GM12878 (cell line): ENCODE data around the gene PITRM1. TPM values are rescaled to one million over a fixed set of nuclear protein-coding genes. Genes with fewer than 3 reads are reported as not detected.

ENCODE experiments used
- ATAC-seq: fragments of 200-7000 bp; cut with Tn5 transposase; 3 replicates; pipeline ENCODE4 v1.9.1; 2020; ENCODE audit warnings: mild to moderate bottlenecking, moderate library complexity
- BruUV-seq: library from RNA; stranded (reverse); fragments of 400-500 nt; replicated peaks from 2 replicates; lab custom pipeline; 2021; lab: Mats Ljungman, UMichigan
- CTCF ChIA-PET: fragments of 300-600 bp; sonication (Branson Sonifier 250); formaldehyde crosslinking; extraction: SDS; loops from one replicate; lab custom pipeline; 2021; ENCODE audit warnings: inconsistent platforms; lab: Yijun Ruan, JAX
- POLR2A ChIA-PET: fragments of 350-600 bp; formaldehyde crosslinking; extraction: SDS; loops from one replicate; lab custom pipeline; 2021; ENCODE audit warnings: inconsistent platforms; lab: Charles Lee
- RAD21 ChIA-PET: fragments of 300-600 bp; sonication (Branson Sonifier 250); formaldehyde crosslinking; loops from one replicate; lab custom pipeline; 2023; ENCODE audit warnings: antibody characterized with exemption; ENCODE audit not compliant: unreplicated experiment; lab: Charles Lee
- SMC1A ChIA-PET: fragments of 300-600 bp; sonication (Branson Sonifier 250); formaldehyde crosslinking; loops from one replicate; lab custom pipeline; 2023; ENCODE audit not compliant: unreplicated experiment, uncharacterized antibody; lab: Charles Lee
- DNase-seq: peaks from one replicate; pipeline ENCODE4 v3.0.0-alpha.2; 2011; ENCODE audit warnings: low read depth, low spot score
- FAIRE-seq: peaks from 3 replicates; lab custom pipeline; 2011; peaks lifted over from hg19 to GRCh38; lab: Jason Lieb, UNC
- H2AFZ ChIP-seq: 2 replicates; pipeline ENCODE4 v1.6.0; 2011; ENCODE audit warnings: low read depth, low read length, control low read depth; ENCODE audit not compliant: control insufficient read depth
- H3K27ac ChIP-seq: 2 replicates; pipeline ENCODE4 v1.5.1; 2011; ENCODE audit warnings: control low read depth; ENCODE audit not compliant: control insufficient read depth, insufficient read depth
- H3K27me3 ChIP-seq, 2 experiments: replicated peaks in 1 of 2; 2 replicates each; pipeline versions ENCODE4 v1.6.0 to v1.6.1; 2011; ENCODE audit warnings: low read length in 1 of 2; ENCODE audit not compliant: control insufficient read depth in 2 of 2, insufficient read depth in 2 of 2
- H3K36me3 ChIP-seq, 2 experiments: 2 replicates each; pipeline ENCODE4 v1.5.1; 2011; ENCODE audit warnings: low read length in 1 of 2; ENCODE audit not compliant: control insufficient read depth in 2 of 2, insufficient read depth in 2 of 2
- H3K4me1 ChIP-seq: 2 replicates; pipeline ENCODE4 v1.6.1; 2011; ENCODE audit warnings: mild to moderate bottlenecking, low read length, moderate library complexity, mixed read lengths; ENCODE audit not compliant: control insufficient read depth, insufficient read depth
- H3K4me2 ChIP-seq: 2 replicates; pipeline ENCODE4 v1.6.0; 2011; ENCODE audit warnings: control low read depth; ENCODE audit not compliant: control insufficient read depth, insufficient read depth
- H3K4me3 ChIP-seq: fragments of 200-600 bp; sonication (generic); 2 replicates; pipeline ENCODE4 v1.5.1; 2016
- H3K79me2 ChIP-seq: 2 replicates; pipeline ENCODE4 v1.6.0; 2011; ENCODE audit warnings: low read length; ENCODE audit not compliant: control insufficient read depth, insufficient read depth
- H3K9ac ChIP-seq: 2 replicates; pipeline ENCODE4 v1.8.0; 2011; ENCODE audit warnings: low read length, control low read depth, mixed read lengths; ENCODE audit not compliant: control insufficient read depth, insufficient read depth
- H3K9me3 ChIP-seq: replicated peaks from 3 replicates; pipeline ENCODE4 v1.5.1; 2011; ENCODE audit warnings: mild to moderate bottlenecking, low read length; ENCODE audit not compliant: control insufficient read depth, insufficient read depth
- H4K20me1 ChIP-seq: 2 replicates; pipeline ENCODE4 v1.6.0; 2011; ENCODE audit not compliant: control insufficient read depth, insufficient read depth
- ATF7 ChIP-seq: fragments of 450-650 bp; IDR thresholded peaks from 2 replicates; pipeline ENCODE4 v1.6.1; 2016; ENCODE audit warnings: low read depth, mild to moderate bottlenecking
- BCL11A ChIP-seq: IDR thresholded peaks from 2 replicates; pipeline ENCODE4 v1.6.1; 2011; ENCODE audit warnings: low read depth, low read length
- BHLHE40 ChIP-seq, 2 experiments: fragments of 450-650 bp in 1 of 2; IDR thresholded peaks; 2 replicates each; pipeline ENCODE4 v1.6.1; 2011 to 2017; ENCODE audit warnings: low read depth in 2 of 2, borderline replicate concordance in 1 of 2, improper control_type of control experiment in 1 of 2, low read length in 1 of 2, mild to moderate bottlenecking in 1 of 2
- ELK1 ChIP-seq: IDR thresholded peaks from 2 replicates; pipeline ENCODE4 v1.6.1; 2012; ENCODE audit warnings: low read depth, low read length, improper control_type of control experiment
- FOXM1 ChIP-seq: IDR thresholded peaks from 2 replicates; pipeline ENCODE4 v1.6.1; 2012; ENCODE audit warnings: low read depth, mild to moderate bottlenecking, inconsistent platforms, low read length, moderate library complexity
- GATAD2B ChIP-seq: fragments of 450-650 bp; conservative IDR thresholded peaks from 2 replicates; pipeline ENCODE4 v1.6.1; 2017; ENCODE audit warnings: low read depth, mild to moderate bottlenecking, moderate library complexity
- IKZF1 ChIP-seq: fragments of 450-650 bp; conservative IDR thresholded peaks from 2 replicates; pipeline ENCODE4 v1.6.1; 2017; ENCODE audit warnings: antibody characterized with exemption, mild to moderate bottlenecking
- JUNB ChIP-seq: IDR thresholded peaks from 2 replicates; pipeline ENCODE4 v1.6.1; 2016; ENCODE audit warnings: antibody characterized with exemption, mild to moderate bottlenecking
- KDM1A ChIP-seq: fragments of 200-600 bp; sonication (generic); IDR thresholded peaks from 2 replicates; pipeline ENCODE4 v1.6.1; 2016; ENCODE audit warnings: borderline replicate concordance
- MEF2A ChIP-seq: IDR thresholded peaks from 2 replicates; pipeline ENCODE4 v1.6.1; 2011; ENCODE audit warnings: low read depth, mild to moderate bottlenecking, low read length, moderate library complexity; ENCODE audit not compliant: insufficient read depth
- MEF2B ChIP-seq: fragments of 450-650 bp; IDR thresholded peaks from 2 replicates; pipeline ENCODE4 v1.6.1; 2018; ENCODE audit warnings: mild to moderate bottlenecking, moderate library complexity; ENCODE audit not compliant: partially characterized antibody, poor library complexity, severe bottlenecking
- PAX5 ChIP-seq: IDR thresholded peaks from 2 replicates; pipeline ENCODE4 v1.6.1; 2011; ENCODE audit warnings: low read depth, low read length, borderline replicate concordance
- PML ChIP-seq: IDR thresholded peaks from 2 replicates; pipeline ENCODE4 v1.6.1; 2012; ENCODE audit warnings: low read length, inconsistent platforms
- POLR2A ChIP-seq: IDR thresholded peaks from 2 replicates; pipeline ENCODE4 v1.6.1; 2011; ENCODE audit warnings: low read depth, mild to moderate bottlenecking, low read length
- RAD21 ChIP-seq: IDR thresholded peaks from 2 replicates; pipeline ENCODE4 v1.6.1; 2011; ENCODE audit warnings: mild to moderate bottlenecking, low read depth, low read length, moderate library complexity; ENCODE audit not compliant: insufficient read depth
- TARDBP ChIP-seq: IDR thresholded peaks from 2 replicates; pipeline ENCODE4 v1.6.1; 2016; ENCODE audit warnings: borderline replicate concordance
- ZBED1 ChIP-seq: IDR thresholded peaks from 2 replicates; pipeline ENCODE4 v1.6.1; 2016; ENCODE audit warnings: borderline replicate concordance
- ZBTB33 ChIP-seq: fragments of 450-650 bp; IDR thresholded peaks from 2 replicates; pipeline ENCODE4 v1.6.1; 2017; ENCODE audit warnings: mild to moderate bottlenecking
- ZNF687 ChIP-seq: fragments of 450-650 bp; IDR thresholded peaks from 2 replicates; pipeline ENCODE4 v1.6.1; 2017; ENCODE audit warnings: mild to moderate bottlenecking, moderate library complexity
- WGBS: methylation state at CpG from one replicate; pipeline ENCODE4 v1.1.6; 2016; ENCODE audit warnings: low lambda C conversion rate; ENCODE audit not compliant: insufficient replicate concordance, insufficient coverage; ENCODE audit errors: missing lambda C conversion rate; 5-methylcytosine and 5-hydroxymethylcytosine counted together
- in situ Hi-C: fragments of 300-500 bp; cut with MboI; formaldehyde crosslinking; loops from 9 replicates; pipeline ENCODE4 v1.14.3; 2018; ENCODE audit warnings: mixed read lengths
- intact Hi-C: fragments of 100-400 bp; cut with micrococcal nuclease; formaldehyde crosslinking; loops from one replicate; pipeline ENCODE4 v1.14.2; 2022; ENCODE audit not compliant: unreplicated experiment
- polyA plus RNA-seq, 11 experiments: library from polyadenylated mRNA; depleted of rRNA in 4 of 11; unstranded in 6 of 11; stranded (reverse) in 5 of 11; fragments of >200 nt; fragmentation: Nextera tagmentation in 4 of 11; fragmentation: Illumina TruSeq in 1 of 11; extraction: Ambion mirVana in 4 of 11; extraction: Trizol in 1 of 11; gene quantifications; 1 replicate in 1 of 11; 2 replicates in 10 of 11; pipeline versions ENCODE4 v1.2.1 to v1.2.3, GENCODE V29; 2011 to 2016; ENCODE audit warnings: inconsistent platforms in 2 of 11, missing spikeins in 2 of 11, low read depth in 1 of 11
- total RNA-seq, 4 experiments: library from RNA; depleted of rRNA in 3 of 4; stranded (reverse); fragments of >200 nt in 3 of 4; fragmentation: Illumina TruSeq in 1 of 4; extraction: Trizol in 1 of 4; gene quantifications; 2 replicates each; pipeline versions ENCODE4 v1.2.1 to v1.2.3, GENCODE V29; 2013 to 2021

Gene PITRM1
- total and polyA plus RNA-seq, 10 of the 15 experiments (the other 5 are each of a cell fraction or from before 2014, with no cell fraction given) = 15.5 to 53.0 (median 45.0) TPM

GRCh38 chr10:3143791-3144434 is 28.7 kb downstream of the PITRM1 start:
- in situ Hi-C loops = no loop called here
- BruUV-seq = no TSS peak
- no peak for ATAC-seq
- ChIA-PET RAD21 (no interaction called here), SMC1A (no interaction called here), POLR2A (no interaction called here), CTCF (interaction anchor here (1.1 kb wide), 1 partner anchor 10 kb away, joined by 3 read pairs; no protein-coding TSS in a partner anchor)
- TF ChIP-seq ZBED1 (no peak), PML (no peak), JUNB (no peak), ZNF687 (no peak), ELK1 (no peak), IKZF1 (no peak), PAX5 (no peak), ZBTB33 (no peak), KDM1A (no peak), MEF2B (no peak), MEF2A (no peak), POLR2A (no peak), BCL11A (no peak), BHLHE40 (IDR thresholded peaks at IDR 0.05; ENCODE audit: borderline replicate concordance in 1 of 2, low read depth in 2 of 2, low read length in 1 of 2) (no peak), TARDBP (no peak), FOXM1 (no peak), ATF7 (no peak), RAD21 (no peak), GATAD2B (no peak)
- Histone ChIP-seq H4K20me1 (no peaks in the 10 kb centered on the region), H3K4me1 (no peaks in the 10 kb centered on the region), H3K4me3 (no peak overlapping the region), H3K79me2 (no peaks in the 10 kb centered on the region), H3K9ac (no peak overlapping the region), H2AFZ (no peak overlapping the region), H3K36me3 (peaks cover 9 to 25% of the 10 kb centered on the region in 2 experiments), H3K27ac (no peak overlapping the region), H3K4me2 (no peak overlapping the region), H3K9me3 (no peaks in the 10 kb centered on the region), H3K27me3 (no peaks in the 10 kb centered on the region)
- no peak for DNase-seq
- FAIRE-seq = no peak
- WGBS = 95% methylated on average over 19 of the region's 19 CpGs
- intact Hi-C loops = no loop called here
